Ectodermal cell (in vitro differentiated cells): ENCODE results near the gene ZNF74.

Experiments
- H3K27ac ChIP-seq: 2 replicates; pipeline ENCODE4 v1.7.0; 2013; ENCODE audit warnings: mild to moderate bottlenecking, low read depth, low read length; ENCODE audit not compliant: insufficient read depth, poor library complexity, severe bottlenecking
- H3K27me3 ChIP-seq: 2 replicates; pipeline ENCODE4 v1.7.0; 2013; ENCODE audit warnings: mild to moderate bottlenecking, low read length; ENCODE audit not compliant: insufficient read depth, control insufficient read depth, poor library complexity, severe bottlenecking
- H3K36me3 ChIP-seq: one replicate; pipeline ENCODE4 v1.7.0; 2013; ENCODE audit warnings: low read length; ENCODE audit not compliant: control insufficient read depth, insufficient read depth
- H3K4me1 ChIP-seq: one replicate; pipeline ENCODE4 v1.7.0; 2013; ENCODE audit warnings: low read length; ENCODE audit not compliant: control insufficient read depth, insufficient read depth
- H3K4me3 ChIP-seq: 2 replicates; pipeline ENCODE4 v1.7.0; 2013; ENCODE audit warnings: low read depth, low read length, control low read depth; ENCODE audit not compliant: insufficient read depth
- H3K9me3 ChIP-seq: 2 replicates; pipeline ENCODE4 v1.7.0; 2013; ENCODE audit warnings: mild to moderate bottlenecking, low read length, moderate library complexity; ENCODE audit not compliant: control insufficient read depth
- WGBS, 2 experiments: methylation state at CpG; one replicate each; pipeline ENCODE4 v1.1.7; 2013; ENCODE audit warnings: missing lambda C conversion rate in 2 of 2; 5-methylcytosine and 5-hydroxymethylcytosine counted together

ZNF74 gene

DNA sequence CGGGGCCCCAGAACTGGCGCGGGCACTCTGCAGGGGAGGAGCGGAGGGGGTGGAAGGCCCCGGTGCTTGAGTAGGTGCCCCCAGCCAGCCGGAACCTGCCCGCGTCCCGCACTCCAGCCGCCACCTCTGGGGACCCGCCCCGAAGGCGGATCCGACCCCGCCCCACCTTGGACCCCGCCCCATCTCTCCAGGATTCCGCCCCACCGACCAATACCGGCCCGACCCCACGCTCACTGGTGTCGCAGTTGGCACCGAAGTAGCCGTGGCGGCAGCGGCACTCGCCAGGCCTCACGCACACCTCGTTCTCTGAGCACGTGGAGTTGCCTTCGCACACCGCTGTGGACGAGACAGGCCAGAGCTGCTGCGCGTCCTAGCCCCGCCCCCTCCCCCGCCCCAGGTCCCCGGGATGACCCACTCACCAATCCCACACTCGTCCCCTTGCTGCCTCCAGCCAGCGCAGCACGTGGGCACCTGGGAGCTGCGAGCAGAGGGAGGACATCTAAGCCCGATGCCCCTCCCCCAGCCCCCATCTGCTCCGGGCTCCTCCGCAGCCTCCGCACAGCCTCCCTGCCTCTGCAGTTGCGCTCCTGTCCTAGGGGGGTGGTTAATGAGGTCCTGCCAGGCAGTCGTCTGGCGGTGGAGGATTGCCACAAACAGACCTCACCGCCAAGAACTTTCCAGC is 37.7 kb downstream of the ZNF74 start:
- WGBS, 2 experiments = 28% methylated on average over 50 of the region's 50 CpGs
- Histone ChIP-seq H3K27me3 (peaks cover 98% of the 10 kb centered on the region), H3K36me3 (no peaks in the 10 kb centered on the region), H3K9me3 (no peaks in the 10 kb centered on the region), H3K4me3 (peak overlapping the region; percentile 25), H3K4me1 (peaks cover 17% of the 10 kb centered on the region), H3K27ac (no peak overlapping the region)

- Histone ChIP-seq H3K36me3 (no peaks in the 10 kb centered on the region), H3K4me3 (no peak overlapping the region), H3K9me3 (no peaks in the 10 kb centered on the region), H3K4me1 (peaks cover 23% of the 10 kb centered on the region), H3K27me3 (peaks cover 100% of the 10 kb centered on the region), H3K27ac (no peak overlapping the region)
- WGBS, 2 experiments = 89 to 91% methylated on average over 3 of the region's 3 CpGs
Observed at GRCh38 chr22:20432244-20432686, 38.3 kb downstream of the ZNF74 start.

DNA sequence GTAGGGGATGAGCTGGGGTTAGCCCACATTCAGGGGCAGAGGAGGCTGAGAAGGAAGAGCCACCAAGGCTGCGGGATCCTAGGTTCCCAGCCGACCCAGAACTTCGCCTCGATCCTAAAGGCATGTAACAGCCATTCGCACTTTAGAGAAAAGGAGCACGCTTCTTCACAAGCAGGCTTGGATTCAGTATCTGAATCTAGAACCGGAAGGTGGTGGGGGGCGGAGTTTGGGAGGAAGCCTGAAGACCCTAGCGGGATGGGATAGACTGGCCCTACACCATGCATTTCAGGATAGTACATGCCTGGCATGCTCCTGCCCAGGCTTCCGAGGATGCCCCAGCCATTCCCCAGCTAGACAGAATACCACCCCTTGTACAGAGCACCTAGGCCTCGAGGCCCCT is 39.2 kb downstream of the ZNF74 start:
- no peak overlapping the region for H3K4me3 ChIP-seq
- H3K4me1 ChIP-seq = peaks cover 24% of the 10 kb centered on the region
- H3K27me3 ChIP-seq = peaks cover 100% of the 10 kb centered on the region
- no peak overlapping the region for H3K27ac ChIP-seq
- H3K9me3 ChIP-seq = no peaks in the 10 kb centered on the region
- 90 to 94% methylated on average over 11 of the region's 11 CpGs for WGBS, 2 experiments
- H3K36me3 ChIP-seq = no peaks in the 10 kb centered on the region

DNA sequence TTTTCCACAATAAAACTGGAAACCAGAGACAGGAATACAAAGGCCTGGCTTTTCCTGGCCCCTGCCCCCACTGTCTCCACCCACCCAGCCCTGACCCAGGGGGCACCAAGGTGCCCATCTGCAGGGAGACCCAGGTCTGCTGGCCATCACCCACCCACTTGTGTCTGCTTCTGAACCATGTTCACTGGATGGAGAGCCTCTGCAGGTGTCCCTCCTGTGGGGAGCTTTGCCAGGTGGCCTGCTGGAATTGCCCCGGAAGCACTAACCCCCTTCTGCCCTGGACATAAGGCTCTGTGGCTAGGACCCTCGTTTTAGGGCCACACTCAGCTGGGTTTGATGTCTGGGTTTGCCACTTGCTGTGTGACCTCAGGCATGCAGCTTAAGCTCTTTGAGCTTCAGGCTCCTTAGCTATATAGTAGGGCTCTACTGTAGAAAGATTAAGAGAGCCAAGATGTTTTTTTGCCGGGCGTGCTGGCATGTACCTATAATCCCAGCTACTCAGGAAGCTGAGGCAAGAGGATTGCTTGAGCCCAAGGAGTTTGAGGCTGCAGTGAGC is 39.8 kb downstream of the ZNF74 start:
- Histone ChIP-seq H3K27ac (no peak overlapping the region), H3K9me3 (no peaks in the 10 kb centered on the region), H3K27me3 (peaks cover 100% of the 10 kb centered on the region), H3K4me1 (peaks cover 24% of the 10 kb centered on the region), H3K36me3 (no peaks in the 10 kb centered on the region), H3K4me3 (no peak overlapping the region)
- WGBS, 2 experiments = 92% methylated on average over 4 of the region's 4 CpGs

DNA sequence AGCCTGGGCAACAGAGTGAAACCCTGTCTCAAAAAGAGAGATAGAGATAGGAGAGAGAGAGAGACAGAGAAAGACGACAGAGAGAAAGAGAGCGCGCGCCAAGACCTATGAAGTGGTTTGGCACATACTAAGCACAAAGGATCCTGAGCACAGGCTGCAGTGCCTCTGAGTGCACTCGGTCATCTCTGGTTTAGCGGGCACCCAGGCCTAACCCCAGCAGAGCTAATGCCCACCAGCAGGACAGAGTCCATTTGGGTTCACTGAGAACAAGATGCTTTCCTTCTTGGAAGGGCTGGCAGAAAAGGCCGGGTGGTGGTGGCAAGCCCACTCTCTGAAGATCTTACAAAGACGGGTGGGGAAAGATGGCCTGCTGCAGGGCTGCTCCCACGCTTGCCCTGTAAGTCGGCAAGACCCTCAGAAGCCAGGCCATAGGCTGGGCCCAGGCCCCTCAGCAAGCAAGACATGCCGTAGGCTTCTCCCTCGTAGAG is 40.4 kb downstream of the ZNF74 start:
- peaks cover 20% of the 10 kb centered on the region for H3K4me1 ChIP-seq
- H3K4me3 ChIP-seq = no peak overlapping the region
- H3K27me3 ChIP-seq = peaks cover 100% of the 10 kb centered on the region
- WGBS, 2 experiments = 94 to 95% methylated on average over 12 of the region's 12 CpGs
- H3K36me3 ChIP-seq = no peaks in the 10 kb centered on the region
- H3K27ac ChIP-seq = no peak overlapping the region
- H3K9me3 ChIP-seq = no peaks in the 10 kb centered on the region

GRCh38 chr22:20434773-20435172 is 40.8 kb downstream of the ZNF74 start:
- peaks cover 100% of the 10 kb centered on the region for H3K27me3 ChIP-seq
- no peak overlapping the region for H3K27ac ChIP-seq
- WGBS, 2 experiments = 93% methylated on average over 3 of the region's 3 CpGs
- H3K4me1 ChIP-seq = peaks cover 20% of the 10 kb centered on the region
- no peaks in the 10 kb centered on the region for H3K9me3 ChIP-seq
- H3K36me3 ChIP-seq = no peaks in the 10 kb centered on the region
- H3K4me3 ChIP-seq = no peak overlapping the region

DNA sequence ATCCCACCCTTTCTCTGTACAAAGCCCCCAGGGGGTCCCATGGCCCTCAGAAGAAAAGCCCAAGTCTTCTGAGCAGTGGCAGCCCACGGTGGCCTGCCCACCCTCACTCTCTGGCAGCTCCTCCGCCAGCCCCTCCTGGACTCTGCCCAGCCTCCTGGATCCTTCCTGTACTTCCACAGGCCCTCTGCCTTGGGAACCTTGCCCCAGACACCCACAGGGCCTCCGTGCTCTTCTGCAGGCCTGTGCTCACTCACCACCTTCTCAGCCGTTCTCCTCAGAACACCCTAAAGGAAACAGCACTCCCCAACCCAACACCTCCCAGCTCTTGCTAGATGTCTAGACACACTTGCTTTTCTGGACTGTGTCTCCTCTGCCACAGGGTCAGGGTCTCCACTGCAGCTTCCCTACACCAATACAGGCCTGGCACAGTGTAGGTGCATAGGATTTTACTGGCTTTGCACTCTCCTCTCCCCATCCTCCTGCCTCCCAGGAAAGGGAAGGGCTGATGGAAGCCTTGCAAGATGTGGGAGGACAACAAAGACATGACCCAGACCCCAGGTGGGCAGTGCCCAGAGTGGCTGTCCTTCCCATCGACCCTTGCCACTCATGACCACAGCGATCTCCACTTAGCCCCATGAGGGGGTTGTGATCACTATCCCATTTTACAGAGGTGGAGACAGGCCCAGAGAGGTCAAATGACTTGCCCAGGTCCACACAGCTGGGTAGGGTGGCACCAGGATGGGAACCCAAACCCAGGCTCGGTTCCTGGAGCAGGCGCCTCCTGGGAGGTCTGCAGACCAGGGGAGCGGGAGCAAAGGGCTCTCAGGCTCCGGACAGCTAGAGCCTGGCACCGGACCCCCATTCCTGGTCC is 41.7 kb downstream of the ZNF74 start:
- peaks cover 15% of the 10 kb centered on the region for H3K4me1 ChIP-seq
- no peaks in the 10 kb centered on the region for H3K36me3 ChIP-seq
- peaks cover 94% of the 10 kb centered on the region for H3K27me3 ChIP-seq
- H3K27ac ChIP-seq = no peak overlapping the region
- H3K9me3 ChIP-seq = no peaks in the 10 kb centered on the region
- peak overlapping the region; percentile 45 for H3K4me3 ChIP-seq
- WGBS, 2 experiments = 61% methylated on average over 11 of the region's 11 CpGs

GRCh38 chr22:20436307-20436767 is 42.4 kb downstream of the ZNF74 start:
- peak overlapping the region; percentile 45 for H3K4me3 ChIP-seq
- H3K27ac ChIP-seq = no peak overlapping the region
- no peaks in the 10 kb centered on the region for H3K36me3 ChIP-seq
- no peaks in the 10 kb centered on the region for H3K9me3 ChIP-seq
- WGBS, 2 experiments = 1% methylated on average over 56 of the region's 56 CpGs
- peaks cover 87% of the 10 kb centered on the region for H3K27me3 ChIP-seq
- peaks cover 11% of the 10 kb centered on the region for H3K4me1 ChIP-seq

- Histone ChIP-seq H3K9me3 (no peaks in the 10 kb centered on the region), H3K4me3 (peak overlapping the region; percentile 45), H3K27me3 (peaks cover 80% of the 10 kb centered on the region), H3K36me3 (no peaks in the 10 kb centered on the region), H3K27ac (no peak overlapping the region), H3K4me1 (peaks cover 9% of the 10 kb centered on the region)
- WGBS, 2 experiments = 3% methylated on average over 61 of the region's 61 CpGs
Observed at GRCh38 chr22:20436768-20437612, 43.0 kb downstream of the ZNF74 start.
